Measurements from ENCODE around the gene KCNIP1.

Gene KCNIP1

DNA sequence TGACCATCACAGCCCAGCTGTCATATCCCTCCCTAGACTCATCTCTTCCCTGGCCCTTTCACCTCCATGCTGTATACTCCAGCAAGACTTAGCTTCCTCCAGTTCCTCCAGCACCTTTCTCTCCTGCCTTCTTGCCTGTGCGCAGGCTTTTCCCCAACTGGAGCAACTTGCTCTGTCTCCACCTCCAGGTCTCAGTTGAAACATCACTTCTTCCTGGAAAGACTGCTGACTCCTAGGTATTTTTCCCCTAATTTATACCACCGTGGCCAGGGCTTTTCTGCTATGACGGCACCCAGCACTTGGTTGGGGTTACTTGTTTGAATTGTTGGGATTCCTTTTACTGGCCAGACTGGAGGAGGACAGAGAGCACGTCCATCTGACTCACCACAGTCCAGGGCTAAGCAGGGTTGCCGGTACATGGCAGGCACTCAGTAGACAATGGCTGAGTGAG is 67.5 kb downstream of the KCNIP1 start:
- DNase-seq: no peak

DNA sequence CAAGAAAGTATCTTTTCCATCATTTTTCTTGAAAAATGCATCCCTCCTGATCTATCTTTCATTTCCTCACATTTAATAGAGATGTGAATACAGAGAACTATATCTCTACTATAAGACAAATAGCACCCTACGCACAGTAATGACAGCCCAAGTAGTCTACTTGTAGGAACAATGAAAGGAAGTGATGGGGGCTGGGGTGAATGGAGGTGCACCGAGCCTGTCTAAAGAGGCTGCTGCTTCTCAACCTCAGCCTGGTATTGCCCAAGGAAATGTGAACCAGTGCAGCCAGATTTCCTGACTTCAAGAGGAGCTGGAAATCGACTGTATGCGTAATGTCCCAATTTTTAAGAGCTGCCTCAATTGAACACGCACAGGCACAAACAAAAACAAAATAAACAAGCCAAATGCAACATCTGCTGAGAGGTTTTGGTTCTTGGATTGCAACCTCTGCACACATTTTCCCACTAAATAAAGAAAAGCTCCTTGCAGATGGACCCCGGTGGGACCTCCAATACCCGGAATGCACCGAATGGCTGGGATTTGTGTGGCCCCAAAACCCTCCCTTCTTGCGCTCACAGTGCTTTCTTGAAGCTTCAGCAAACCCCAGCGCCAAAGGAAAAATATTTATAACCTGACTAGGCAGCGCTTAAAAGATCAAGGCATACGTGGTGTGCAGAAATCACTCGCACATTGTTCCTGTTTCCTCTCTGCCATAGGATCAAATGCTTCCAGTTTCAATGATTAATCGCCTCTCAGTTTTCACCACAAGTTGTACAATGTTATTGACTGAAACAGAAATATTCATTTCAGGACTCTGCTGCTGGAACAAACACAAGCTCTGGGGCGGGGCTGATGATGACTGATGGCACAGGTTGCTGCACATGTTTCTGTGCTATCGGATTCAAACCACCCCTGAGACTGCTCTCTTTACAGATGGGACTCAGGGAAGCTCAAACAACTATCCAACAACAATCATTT is 68.3 kb downstream of the KCNIP1 start:
- peak; percentile 89 for DNase-seq

DNA sequence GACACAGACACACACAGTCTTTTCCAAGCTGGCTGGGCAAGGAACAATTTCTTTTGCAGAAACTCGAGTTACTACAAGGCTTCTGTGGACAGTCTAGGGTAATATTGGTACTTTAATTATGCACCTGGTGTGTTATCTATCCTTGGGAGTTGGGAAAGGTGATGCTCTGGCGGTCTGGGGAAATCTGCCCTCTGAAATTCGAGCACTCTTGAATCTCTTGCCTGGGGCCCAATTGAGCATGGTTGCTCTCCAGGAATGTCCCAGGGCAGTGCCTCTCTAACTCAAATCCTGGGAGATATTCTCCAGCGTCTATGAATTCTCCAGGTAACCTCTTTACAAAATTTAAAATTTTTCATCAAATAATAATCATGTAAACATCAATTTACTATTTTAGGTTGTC is 69.3 kb downstream of the KCNIP1 start:
- no peak for DNase-seq

DNA sequence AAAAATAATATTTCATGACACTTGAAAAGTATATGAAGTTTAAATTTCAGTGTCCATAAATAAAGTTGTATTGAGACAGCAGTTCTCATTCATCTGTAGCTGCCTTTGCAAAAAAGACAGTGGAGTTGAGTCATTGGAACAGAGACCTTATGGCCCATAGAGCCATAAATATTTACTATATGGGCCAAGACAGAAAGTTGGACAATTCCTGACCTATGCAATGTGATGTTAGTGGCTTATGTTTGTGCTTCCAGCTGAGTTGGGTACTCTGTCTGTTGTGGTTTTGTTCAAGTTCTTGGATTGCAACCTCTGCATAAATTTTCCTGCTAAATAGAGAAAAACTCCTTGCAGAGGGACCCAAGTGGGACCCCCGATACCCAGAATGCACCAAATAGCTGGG is 69.8 kb downstream of the KCNIP1 start:
- DNase-seq: no peak

DNA sequence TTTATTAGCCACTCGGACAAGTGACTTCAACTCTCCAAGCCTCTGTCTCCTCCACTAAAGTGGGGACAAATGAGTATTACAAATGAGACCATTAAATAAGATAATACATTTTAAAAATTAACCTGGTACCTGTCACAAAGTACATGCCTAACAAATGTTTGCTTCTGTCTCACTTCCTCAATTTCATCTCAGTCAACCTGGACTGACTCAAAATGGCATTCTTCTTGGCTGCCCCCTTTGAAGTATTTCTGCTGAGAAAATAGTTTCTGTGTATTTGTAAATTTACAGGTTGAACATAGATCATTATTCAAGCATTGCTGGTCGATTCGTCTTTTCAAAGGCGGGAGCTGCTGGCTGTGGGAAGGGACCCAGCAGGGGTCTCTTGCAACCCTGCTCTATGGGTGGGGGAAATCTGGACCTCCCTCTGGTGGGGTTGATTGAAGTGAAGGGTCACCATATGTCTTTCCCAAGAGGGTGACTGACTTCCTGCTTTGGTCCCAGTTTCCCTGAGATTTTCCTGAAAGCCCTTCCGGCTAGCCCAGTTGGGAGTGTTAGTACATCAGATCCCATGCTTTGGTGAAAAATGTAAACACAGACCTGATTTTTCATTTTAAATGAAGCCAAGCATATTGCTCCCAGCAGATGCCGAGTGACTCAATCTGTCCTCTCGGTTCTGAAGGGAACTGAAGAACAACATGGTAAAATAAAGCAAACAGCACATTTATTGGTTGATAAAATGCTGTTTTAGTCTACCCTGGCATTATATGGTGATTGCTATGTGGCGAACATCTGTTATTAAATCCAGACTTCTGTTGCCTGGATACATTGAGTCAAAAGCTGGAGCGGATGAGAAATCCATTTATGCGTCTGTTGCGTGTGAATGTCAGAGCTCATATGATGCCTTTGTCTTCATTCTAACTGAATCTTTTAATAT is 73.0 kb downstream of the KCNIP1 start:
- no peak for DNase-seq

DNA sequence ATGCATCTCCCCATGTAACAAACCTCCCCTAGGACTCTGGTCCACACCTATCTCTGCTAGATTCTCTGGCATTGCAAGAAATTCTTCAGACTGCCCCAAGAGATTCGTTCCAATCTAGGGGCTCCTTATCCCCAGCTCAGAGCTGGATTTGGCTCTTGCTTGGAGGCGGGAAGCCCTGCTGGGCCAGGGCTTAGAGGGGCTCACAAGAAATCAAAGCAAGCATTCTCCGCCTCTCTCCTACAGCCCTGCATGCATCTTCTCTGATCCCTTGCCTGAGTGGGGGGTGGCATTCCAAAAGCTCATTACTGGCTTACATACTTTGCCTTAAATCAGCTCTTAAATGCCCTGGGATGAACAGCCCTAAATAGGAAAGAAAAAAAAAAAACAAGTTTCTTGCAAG is 75.8 kb downstream of the KCNIP1 start:
- no peak for DNase-seq

DNA sequence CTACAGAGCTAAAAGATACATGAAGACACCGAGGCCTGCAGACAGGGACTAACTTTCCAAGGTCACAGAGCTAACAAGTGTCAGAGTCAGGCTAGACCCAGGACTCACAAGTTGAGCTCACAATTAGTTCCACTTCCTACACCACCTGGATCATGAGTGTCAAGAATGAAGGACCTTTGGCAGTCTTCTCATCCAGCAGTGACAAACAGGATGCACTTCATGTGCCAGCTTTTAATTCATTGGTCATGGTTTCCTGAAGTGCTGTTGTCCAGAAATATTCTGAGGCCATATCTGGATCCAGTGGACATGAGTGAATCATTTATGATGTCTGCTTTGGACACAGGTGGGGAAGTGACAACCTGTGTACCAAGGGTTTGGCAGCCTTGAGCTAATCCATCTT is 77.4 kb downstream of the KCNIP1 start:
- DNase-seq: no peak

DNA sequence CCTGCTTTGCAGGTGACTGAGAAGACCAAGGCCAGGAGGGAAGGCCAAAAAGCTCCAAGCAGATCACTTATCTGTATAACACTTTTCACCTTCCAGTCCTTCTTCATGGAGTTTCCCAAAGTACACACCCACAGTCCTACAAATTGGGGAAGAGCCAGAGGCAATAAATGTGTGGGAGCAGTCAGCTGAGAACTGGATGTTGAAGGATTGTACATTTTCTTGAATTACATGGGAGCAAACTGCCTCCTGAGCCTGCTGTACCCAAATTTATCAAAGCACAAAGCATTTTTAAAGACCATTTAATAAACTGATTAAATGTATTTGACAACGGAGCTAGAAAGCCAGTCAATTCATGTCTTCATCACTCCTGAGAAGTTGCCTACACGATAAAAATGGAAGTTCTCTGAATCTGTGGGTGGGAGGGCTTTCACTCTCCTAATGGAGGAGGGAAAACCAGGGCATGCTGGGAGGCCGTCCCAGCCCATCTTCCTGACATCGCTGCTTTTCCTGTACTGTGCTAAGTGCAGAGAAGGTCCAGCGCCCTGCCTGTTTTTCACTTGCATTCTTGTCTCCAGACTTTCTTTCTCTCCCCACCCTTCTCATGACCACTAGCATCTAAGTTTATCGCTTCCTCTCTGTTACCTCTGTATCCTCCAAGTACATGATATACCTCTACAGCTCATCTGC is 79.0 kb downstream of the KCNIP1 start:
- no peak for DNase-seq

DNA sequence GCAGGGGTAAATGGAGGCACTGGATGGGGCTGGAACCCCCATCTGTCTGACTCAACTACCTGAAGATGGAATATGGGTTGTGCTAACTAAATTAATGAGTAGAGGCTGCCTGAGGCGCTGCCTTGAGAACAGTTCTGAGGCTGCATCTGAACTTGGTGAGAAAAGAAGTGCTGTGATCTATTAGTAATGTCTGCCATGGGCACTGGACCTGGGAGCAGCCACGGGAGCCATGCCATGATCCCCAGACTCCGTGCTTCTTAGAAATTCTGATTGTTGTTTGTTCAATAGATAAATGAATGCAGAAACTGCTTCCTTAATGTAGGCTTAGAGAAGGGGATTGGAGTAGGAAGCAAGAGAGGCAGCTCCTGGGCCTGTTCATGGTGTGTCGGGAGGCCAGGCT is 80.2 kb downstream of the KCNIP1 start:
- DNase-seq: no peak

DNA sequence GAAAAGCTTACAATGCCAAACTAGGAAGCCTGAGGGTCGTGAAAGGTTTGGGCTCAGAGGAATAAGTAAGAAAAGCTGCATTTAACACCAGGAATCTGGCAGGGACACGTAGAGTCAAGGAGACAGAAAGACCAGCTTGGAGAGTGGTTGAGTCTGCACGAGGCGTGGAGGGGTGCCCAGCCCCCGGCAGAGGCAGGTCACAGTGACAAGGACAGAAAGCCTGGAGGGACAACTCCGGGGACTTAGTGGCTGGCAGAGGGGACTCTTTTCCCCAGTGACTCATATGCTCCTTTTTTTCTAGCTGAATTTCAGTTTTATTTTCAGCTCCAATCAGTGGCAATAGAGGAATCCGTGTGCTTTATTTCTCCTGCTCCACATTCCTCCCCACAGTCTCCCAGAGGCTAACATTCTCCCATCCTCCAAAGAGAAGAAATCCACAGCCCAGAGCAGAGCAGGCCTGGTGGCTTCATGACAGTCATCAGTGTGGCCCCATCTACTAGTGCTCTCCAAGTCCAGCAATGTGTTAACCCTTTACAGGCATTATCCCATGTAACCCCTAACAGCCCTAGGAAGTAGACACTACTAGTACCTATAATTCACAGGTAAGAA is 80.7 kb downstream of the KCNIP1 start:
- no peak for DNase-seq

DNA sequence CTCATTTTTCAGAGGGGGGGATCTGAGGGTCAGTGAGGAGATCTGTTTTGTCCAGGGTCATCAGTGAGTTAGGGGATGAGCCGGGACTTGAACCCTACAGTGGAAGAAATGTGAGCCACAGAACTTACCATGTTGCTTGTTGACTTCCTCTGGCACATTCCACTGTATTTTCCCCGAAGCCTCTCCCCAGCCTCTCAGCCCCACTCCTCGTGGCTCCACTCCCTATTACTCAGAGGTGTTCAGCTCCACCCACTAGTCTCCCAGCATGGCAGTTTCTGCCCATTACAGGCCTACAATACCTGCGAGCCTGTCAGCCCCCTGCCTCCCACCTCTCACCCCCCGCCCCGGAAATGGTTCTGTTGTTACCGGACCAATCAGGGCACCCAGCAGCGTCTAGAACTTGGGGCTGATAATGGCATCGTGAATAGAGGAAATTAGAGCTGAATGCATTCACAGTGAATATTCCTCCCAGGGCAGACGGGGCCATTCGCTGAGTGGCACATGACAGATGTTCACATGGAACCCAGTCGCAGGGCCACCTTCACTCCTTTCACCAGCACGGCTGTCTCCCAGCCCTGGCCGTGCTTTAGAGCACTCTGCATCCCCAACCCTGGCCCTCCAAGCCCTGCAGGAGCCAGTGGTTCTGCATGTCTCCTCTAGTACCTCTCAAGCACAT is 81.6 kb downstream of the KCNIP1 start:
- DNase-seq: no peak

DNA sequence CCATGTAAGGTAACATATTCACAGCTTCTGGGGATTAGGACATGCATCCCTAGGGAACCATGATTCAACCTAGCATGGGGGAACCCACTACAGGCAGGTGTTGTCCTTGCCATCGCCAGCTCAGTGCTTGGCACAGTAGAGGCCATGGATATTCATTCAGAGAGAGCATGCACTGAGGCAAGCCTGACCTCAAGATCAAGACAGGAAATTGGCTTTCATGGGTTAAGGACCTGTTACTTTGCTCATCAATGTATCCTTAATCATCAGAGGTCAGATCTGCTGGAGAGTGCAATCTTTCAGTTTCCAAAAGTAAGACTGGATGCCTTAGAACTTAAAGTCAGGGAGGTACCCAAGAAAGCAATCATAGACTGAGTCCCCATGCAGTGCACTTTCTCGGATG is 84.0 kb downstream of the KCNIP1 start:
- DNase-seq: peak; percentile 5

DNA sequence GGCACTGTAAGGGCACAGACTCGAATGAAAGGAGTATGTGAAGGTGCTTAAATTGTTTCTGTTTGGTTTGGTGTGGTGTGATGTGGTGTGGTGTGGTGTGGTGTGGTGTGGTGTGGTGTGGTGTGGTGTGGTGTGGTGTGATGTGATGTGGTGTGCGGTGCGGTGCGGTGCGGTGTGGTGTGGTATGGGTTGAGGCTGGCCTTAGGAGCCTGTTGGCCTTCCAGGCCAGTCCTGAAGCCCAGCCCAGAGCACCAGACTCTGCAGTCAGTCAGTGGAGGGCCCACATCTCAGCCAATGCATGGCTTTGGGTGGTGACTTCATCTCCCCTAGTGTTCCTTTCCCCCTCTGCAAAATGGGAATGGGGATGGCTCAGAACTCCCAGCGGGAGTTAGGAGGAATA is 85.8 kb downstream of the KCNIP1 start:
- no peak for DNase-seq

DNA sequence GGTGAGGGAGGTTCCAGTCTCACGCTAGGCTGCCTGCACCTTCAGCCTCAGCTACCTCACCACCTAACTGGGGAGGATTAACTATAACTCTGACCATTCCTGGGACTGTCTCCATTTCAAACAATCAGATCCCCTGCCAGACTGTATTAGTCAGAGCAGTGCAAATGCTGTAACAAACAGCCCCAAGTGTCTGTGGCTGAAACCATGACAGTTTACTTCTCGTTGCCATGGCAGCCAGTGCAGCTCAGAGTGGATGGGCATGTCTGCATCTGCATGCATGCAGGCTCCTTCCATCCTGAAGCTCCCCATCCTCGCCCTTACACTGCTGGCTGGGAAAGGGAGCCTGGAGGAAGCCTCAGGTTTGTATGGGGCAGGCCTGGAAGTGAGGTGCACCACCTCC is 86.7 kb downstream of the KCNIP1 start:
- no peak for DNase-seq

DNA sequence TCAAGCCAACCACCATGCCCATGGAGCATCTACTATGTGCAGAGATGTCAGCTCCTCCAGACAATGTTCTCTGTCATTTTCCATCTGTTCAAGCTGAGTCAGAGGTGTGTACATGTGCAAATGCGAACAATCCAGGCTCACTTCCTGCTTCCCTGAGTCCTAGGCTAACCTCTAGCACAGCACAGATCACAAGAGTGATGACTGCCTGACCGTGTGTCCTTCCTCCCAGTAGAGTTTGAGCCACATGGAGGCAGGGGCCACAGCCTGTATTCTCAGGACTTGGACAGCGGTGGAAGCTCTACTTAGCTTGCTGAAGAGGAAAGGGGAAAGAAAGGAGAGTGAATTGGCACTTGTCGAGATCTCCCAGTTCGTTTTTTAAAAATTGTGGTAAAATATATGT is 87.2 kb downstream of the KCNIP1 start:
- DNase-seq: no peak

DNA sequence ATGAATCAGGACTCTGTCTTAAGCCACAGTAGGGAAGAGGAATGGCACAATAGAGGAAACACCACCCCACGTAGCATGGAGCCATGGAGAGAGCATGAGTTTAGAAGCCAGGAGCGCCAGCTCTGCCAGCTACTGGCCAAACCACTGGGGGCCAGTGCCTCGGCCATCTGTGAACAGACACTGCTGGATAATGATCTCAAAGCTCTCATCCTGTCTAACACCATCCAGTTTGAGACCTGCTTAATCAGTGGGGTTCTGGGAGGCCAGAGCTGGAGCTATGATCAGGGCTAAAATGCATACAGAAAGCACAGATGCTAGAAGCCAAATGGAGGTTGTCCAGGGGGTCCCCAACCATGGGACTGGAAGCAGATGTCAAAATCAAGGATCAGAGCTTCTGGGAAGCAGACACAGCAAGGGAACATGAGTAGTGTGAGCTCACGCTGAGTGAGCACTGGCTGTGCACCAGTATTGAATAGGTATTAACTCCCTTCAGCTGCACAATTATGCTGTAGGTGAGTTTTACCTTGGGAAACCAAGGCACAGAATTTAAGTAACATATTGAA is 92.7 kb downstream of the KCNIP1 start:
- no peak for DNase-seq

DNA sequence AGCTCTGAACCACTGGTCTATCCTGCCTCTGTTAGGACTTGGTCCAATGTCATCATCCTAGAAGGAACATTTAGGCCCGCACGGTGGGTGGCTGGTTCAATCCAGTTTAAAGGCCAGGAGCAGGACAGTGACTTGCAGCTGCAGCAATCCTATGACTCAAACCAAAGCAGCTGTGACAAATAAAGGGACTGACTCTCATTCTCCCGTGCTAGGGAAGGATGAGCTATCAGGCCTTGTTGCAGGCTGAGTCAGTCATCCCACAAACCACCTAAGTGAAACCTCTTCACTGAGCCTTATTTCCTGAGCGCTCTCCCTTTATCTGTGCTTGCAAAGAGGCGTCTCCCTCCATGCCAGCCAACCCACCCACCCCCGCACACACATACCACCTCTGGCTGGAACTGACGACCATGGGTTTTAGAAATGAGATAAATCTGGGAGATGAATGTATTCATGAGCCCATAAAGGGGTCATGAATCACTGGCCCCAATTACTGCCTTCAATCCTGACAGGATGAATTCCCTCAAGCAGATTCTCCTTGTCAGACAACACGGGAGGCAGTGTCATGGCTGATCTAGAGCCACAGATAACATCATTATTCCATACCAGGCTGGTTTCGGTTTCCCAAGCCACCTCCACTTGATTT is 93.4 kb downstream of the KCNIP1 start:
- peak; percentile 86 for DNase-seq

DNA sequence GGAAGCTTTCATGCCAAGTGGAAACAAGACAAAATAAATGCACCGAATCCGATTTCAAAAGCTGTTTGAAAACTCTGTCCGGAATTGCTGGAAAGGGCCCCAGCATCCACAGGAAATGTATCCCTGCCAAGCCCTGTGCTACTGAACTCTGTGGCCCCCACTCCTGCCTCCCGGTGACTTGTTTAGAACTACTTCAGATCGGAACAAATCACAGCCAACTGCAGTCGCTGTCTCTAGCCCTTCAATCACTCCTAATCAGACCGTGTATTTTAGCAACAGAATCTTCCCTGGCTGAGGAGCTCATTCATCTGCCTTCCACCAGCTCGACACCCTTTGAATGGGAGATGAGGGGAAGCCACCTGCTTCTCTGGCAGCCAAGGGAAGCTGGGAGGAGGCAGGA is 94.1 kb downstream of the KCNIP1 start:
- DNase-seq: no peak

DNA sequence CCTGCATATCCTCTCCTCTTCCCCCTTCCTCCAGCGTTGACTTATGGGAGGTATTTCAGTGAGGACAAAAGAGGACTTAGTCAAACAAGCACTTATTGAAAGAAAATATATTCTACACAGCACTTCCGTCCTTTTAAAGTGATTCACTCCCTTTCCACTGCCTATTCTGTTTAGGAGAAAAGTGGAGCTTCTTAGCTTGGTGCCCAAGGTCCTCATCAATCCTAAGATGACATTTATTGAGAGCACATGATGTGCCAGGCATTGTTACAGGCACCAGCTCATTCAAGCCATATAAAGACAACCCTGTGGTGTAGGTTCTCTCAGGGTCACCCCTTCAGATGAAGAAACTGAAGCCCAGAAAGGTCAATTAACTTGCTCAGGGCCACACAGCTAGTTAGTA is 95.9 kb downstream of the KCNIP1 start:
- DNase-seq: no peak

DNA sequence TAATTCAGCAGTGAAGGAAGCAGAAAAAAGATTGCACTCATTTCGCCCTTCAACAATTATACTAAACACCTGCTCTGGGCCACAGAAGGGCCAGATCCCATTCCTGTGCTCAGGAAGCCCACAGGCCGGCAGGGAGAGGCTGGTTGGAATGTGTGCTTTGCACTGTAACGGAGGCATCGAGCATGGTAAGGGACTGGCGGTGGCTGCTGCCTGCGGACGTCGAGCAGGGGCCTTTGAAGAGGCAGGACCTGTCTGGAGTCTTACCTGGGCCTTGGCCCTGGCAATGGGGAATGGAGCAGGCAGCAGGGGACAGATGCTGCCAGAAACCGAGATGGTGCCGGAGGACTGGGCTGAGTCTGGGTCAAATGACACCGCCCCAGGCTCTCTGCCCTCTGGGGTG is 97.8 kb downstream of the KCNIP1 start:
- no peak for DNase-seq

DNA sequence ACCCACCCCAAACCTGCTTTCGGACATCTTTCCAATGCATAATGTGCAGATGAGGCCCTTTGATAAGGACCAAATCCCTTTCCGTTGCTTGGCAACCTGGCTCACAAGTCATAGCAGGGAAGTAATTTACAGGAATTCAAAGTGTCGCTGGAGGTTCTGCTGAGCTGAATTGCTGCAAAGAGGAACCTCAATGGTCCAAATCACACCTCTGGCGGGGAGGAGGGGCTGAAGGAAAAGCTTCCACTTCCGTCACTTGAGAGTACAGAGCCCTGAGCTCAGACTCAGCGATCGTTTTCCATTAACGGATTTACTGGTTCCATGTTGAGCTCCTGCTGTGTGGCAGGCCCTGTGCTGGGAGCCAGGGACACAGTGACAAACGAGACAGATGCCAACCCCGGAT is 99.3 kb downstream of the KCNIP1 start:
- DNase-seq: no peak

Data from activated CD4-positive, alpha-beta T cell treated with anti-CD3 and anti-CD28 coated beads, Interleukin-2, amount 50 U/mL, for 16 hours (primary cell).